ENCODE measurements around the gene VIPR2. TPM values are rescaled to one million over a fixed set of nuclear protein-coding genes. Genes with fewer than 3 reads are reported as not detected.
A peak's percentile ranks its signal among the peaks of the same experiment; 100 is the strongest.

Gene VIPR2
- total and polyA plus RNA-seq, 2 experiments from 2014 or later, result 1.3 to 2.7 TPM

- no peak for TF ChIP-seq ZNF462 (CRISPR knock-in tag; IDR thresholded peaks at IDR 0.05)
- TF ChIP-seq NANOG (IDR thresholded peaks at IDR 0.05; ENCODE audit: borderline replicate concordance), result no peak
- no peak for TF ChIP-seq POLR2AphosphoS5 (IDR thresholded peaks at IDR 0.05; ENCODE audit: low read depth)
- TF ChIP-seq JUNB (IDR thresholded peaks at IDR 0.05; ENCODE audit: unreplicated experiment), result no peak
These were observed 6.2 kb downstream of the VIPR2 start (continued) for GRCh38 chr7:159138508-159138907.

GRCh38 chr7:159137906-159138305 lies 6.8 kb downstream of the VIPR2 start:
- Histone ChIP-seq H4K20me1 (replicated peaks; ENCODE audit: insufficient read depth) (no peaks in the 10 kb centered on the region), H3K9me2 (ENCODE audit: insufficient read depth) (no peaks in the 10 kb centered on the region), H3K79me2 (replicated peaks; ENCODE audit: insufficient read depth) (no peaks in the 10 kb centered on the region), H3K27ac (ENCODE audit: low read depth) (no peak overlapping the region), H3K4me1 (ENCODE audit: insufficient read depth) (peaks cover 35% of the 10 kb centered on the region), H3F3A (replicated peaks; ENCODE audit: low read depth) (0 out of 2 replicates have a peak, but pooled peaks cover 4% of the 10 kb centered on the region), H3K4me3 (no peak overlapping the region), H3K4me2 (no peak overlapping the region), H3K36me3 (ENCODE audit: insufficient read depth) (no peaks in the 10 kb centered on the region; the same call in 1 of the 2 replicates), H2AFZ (no peak overlapping the region), H3K27me3 (ENCODE audit: insufficient read depth) (peaks cover 9% of the 10 kb centered on the region)
- Mint-ChIP-seq H3K27ac (no peak overlapping the region), H3K4me3 (no peak overlapping the region), H3K36me3 (ENCODE audit: low read depth) (peaks cover 23% of the 10 kb centered on the region), H3K27me3 (ENCODE audit: insufficient read depth, low read depth, poor library complexity) (peaks cover 15% of the 10 kb centered on the region), H3K4me1 (peaks cover 24% of the 10 kb centered on the region), H3K9me3 (peaks cover 66% of the 10 kb centered on the region)
- DNase-seq (ENCODE audit: low spot score) (no peak), ATAC-seq (no peak)
- TF ChIP-seq ETS1 (IDR thresholded peaks at IDR 0.05), result no peak
- TF ChIP-seq CTCF (conservative IDR thresholded peaks at IDR 0.05; ENCODE audit: low read depth in 2 of 2), result peak in 1 of 2 experiments; percentile 43; a peak in 2 of 4 replicates
- no peak for TF ChIP-seq EZH2phosphoT487 (IDR thresholded peaks at IDR 0.05; ENCODE audit: unreplicated experiment)

All from GM23338 (cell line).